GM12872 (cell line): Measurements from ENCODE around the gene MT1A.

Experiments
- CTCF ChIP-seq: IDR thresholded peaks from 3 replicates; pipeline ENCODE4 v1.5.1; 2011; ENCODE audit warnings: low read depth, mild to moderate bottlenecking, low read length, moderate library complexity; ENCODE audit not compliant: insufficient read depth

MT1A gene

DNA sequence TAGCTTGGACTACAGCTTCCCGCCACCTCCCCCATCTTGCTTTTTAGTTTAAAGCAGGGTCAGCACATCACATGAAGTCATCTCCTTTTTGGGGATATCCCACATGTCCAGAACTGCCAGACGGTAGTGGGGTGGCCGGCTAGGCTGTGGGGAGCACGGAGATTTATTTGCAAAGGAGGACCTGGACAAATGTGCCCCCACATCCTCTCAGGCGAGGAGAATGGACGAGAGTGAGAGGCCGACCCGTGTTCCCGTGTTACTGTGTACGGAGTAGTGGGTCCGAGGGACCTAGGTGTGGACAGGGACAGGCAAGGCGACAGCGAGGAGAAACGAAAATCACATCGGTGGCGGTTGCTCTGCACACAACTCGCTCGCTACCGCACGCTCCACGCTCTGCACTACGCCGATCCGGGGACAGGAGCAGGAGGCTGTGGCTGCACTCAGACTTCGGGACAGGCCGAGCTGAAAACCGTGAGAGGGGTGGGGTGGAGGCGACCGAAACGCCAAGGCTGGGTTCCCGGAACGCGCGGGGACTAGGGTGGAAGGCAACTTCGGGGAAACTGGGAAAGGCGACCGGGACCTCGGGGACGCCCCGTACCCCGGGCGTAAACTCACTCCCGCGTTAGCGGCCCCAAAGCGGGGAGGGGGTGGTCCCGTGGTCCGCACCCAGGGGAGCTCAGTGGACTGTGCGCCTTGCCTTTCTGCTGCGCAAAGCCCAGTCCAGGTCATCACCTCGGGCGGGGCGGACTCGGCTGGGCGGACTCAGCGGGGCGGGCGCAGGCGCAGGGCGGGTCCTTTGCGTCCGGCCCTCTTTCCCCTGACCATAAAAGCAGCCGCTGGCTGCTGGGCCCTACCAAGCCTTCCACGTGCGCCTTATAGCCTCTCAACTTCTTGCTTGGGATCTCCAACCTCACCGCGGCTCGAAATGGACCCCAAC lies at the start of gene MT1A:
Gene MT1A (plus strand): TSS at position 853 of the 937 bp plus-strand sequence. CDS start 73 bp downstream, at position 926.
- TF ChIP-seq CTCF = no peak

GRCh38 chr16:56588781-56589140 lies 49.7 kb upstream of the MT1A start:
- TF ChIP-seq CTCF = no peak

DNA sequence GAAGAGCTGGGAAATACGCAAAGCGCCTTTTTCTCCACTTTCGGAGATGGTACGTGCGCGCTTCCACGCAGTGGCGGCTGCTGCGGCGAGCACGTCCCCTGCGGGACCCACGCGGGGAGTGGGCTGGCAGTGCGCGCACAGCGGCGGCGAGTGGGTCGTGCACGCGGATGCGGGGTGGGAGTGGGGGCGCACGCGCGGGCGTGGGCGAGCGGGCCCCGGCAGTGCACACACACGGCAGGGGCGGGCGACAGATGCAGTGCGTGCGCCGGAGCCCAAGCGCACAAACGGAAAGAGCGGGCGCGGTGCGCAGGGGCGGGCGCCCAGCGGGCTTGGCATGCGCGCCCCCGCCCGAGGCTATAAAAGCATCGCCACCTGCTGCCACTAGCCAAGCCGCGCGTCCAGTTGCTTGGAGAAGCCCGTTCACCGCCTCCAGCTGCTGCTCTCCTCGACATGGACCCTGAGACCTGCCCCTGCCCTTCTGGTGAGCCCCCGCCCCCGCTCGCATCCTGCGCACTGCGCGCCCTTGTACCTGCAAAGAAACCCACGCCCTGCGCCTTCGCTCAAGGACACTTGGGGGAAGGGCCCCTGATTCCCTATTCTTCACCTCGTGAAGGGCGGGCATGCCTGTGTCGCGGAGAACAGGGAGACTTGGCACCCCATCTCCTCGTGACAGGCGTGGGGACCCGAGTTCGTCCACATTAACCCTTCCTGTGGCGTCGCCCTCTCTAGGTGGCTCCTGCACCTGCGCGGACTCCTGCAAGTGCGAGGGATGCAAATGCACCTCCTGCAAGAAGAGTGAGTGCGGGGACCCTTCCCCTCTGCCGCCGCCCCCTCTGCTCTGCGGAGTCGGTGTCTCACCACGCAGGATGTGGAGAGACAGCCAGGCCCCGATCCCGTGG lies 49.1 kb upstream of the MT1A start, which contains the start of gene MT3:
Gene MT3 (plus strand): TSS at position 388 of the 899 bp plus-strand sequence. CDS start 63 bp downstream, at position 451.
- TF ChIP-seq CTCF = no peak

DNA sequence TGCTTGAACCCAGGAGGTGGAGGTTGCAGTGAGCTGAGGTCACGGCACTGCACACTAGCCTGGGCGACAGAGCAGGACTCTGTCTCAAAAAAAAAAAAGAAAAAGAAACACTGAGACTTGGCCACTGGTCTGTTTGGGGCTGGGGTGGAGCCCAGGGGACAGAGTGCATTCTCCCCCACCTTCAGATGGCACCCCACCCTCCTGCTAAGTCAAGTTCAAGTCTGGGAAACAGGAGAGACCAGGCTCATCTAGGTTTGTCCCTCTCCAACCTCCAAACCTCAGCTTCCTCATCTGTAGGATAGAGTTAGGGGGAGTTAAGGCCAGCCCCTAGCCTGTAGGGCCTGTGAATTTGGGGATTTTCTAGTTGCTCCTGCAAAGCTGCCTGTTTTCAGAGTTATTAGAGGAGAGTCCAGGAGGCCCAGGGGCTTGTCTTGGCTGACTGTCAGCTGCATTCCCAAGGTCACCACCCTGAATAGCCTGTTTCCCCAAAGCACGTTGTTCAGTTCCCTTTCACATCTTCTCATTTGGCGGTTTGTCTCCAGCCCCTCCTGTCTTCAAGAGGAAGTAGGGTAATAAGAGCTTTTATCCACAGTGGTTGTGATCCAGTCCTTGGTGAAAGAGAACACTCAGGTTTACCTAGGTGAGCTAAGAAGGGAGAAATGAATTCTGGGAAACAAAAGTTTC lies 46.9 kb upstream of the MT1A start:
- no peak for TF ChIP-seq CTCF

DNA sequence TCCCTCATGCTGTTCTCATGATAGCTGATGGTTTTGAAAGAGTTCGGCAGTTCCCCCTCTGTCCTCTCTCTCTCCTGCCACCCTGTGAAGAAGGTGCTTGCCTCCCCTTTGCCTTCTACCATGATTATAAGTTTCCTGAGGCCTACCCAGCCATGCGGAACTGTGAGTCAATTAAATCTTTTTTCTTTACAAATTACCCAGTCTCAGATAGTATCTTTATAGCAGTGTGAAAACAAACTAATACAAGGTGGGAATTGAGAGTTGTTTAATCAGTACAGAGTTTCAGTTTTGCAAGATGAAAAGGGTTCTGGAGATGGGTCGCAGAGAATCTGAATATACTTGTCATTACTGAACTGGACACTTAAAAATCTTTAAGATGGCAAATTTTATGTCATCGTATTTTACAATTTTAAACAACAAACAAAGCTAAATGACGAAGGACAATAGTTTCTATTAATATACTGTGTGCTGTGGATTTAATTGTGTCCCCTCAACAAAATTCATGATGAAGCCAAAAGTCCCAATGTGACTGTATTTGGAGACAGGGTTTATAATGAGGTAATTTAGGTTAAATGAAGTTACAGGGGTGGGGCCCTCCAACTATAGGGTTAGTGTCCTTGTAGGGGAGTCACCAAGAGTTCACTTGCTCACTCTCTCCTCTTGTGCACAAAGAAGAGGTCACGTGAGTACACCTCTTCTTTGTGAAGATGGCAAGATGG lies 44.7 kb upstream of the MT1A start:
- TF ChIP-seq CTCF = no peak

DNA sequence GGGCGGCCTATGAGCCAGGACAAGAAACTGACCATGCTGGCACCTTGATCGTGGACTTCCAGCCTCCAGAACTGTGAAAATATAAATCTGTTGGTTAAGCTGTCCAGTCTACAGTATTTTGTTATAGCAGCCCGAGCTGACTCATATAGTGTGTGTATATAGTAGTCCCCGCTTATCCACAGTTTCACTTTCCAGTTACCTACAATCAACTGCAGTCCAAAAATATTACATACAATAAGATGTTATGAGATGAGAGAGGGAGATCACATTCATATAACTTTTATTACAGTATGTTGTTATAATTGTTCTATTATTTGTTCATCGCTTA lies 44.2 kb upstream of the MT1A start:
- no peak for TF ChIP-seq CTCF
